Brain microvascular endothelial cell (primary cell): ENCODE results near the gene THPO.

ENCODE experiments used
- DNase-seq: peaks from one replicate; pipeline ENCODE4 v3.0.0-alpha.2; 2020
- H3K27ac ChIP-seq: fragments of 250-450 bp; sonication (Bioruptor Pico); 2 replicates; pipeline ENCODE4 v1.5.1; 2020; ENCODE audit warnings: mild to moderate bottlenecking, moderate library complexity
- H3K27me3 ChIP-seq: fragments of 250-450 bp; sonication (Bioruptor Pico); replicated peaks from 2 replicates; pipeline ENCODE4 v1.5.1; 2020; ENCODE audit warnings: mild to moderate bottlenecking
- H3K36me3 ChIP-seq: fragments of 250-450 bp; sonication (Bioruptor Pico); replicated peaks from 2 replicates; pipeline ENCODE4 v1.5.1; 2020; ENCODE audit warnings: mild to moderate bottlenecking
- H3K4me3 ChIP-seq: 2 replicates; pipeline ENCODE4 v1.5.1; 2011; ENCODE audit warnings: low read depth, mild to moderate bottlenecking, control low read depth, low read length, moderate library complexity
- CTCF ChIP-seq: IDR thresholded peaks from 2 replicates; pipeline ENCODE4 v1.5.1; 2011; ENCODE audit warnings: low read depth, mild to moderate bottlenecking, moderate library complexity, low read length, control low read depth, inconsistent platforms; ENCODE audit errors: missing control alignments
- in situ Hi-C: cut with HindIII; loops from 2 replicates; pipeline ENCODE4 v1.10.0; 2017; ENCODE audit warnings: low sequenced_read_pairs, low pct_ligation_motif_present

The THPO gene

GRCh38 chr3:184351511-184352148 lies 26.4 kb downstream of the THPO start:
- TF ChIP-seq CTCF, result no peak
- H3K4me3 ChIP-seq, result no peak overlapping the region
- H3K27ac ChIP-seq, result no peak overlapping the region
- H3K27me3 ChIP-seq, result no peaks in the 10 kb centered on the region
- no peak for DNase-seq
- no peaks in the 10 kb centered on the region for H3K36me3 ChIP-seq
- in situ Hi-C loops, result loop anchor here (25.0 kb wide), 1 partner anchor 186 kb away; no protein-coding TSS in a partner anchor

DNA sequence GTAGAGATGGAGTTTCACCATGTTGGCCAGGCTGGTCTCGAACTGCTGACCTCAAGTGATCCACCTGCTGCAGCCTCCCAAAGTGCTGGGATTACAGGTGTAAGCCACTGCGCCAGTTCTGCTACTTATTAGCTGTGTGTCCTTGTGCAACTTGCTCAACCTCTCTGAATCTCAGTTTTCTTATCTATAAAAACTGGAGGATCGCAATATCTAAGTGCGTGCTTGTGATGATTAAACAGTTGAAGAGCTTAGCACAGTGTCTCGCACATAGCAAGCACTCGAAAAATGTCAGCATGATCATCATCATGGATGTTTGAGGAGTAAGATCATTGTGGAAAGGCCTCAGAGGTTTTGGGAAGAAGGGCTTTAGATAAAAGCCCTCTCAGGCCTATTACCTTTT lies 27.4 kb downstream of the THPO start:
- no peak overlapping the region for H3K27ac ChIP-seq
- TF ChIP-seq CTCF, result no peak
- DNase-seq, result no peak
- in situ Hi-C loops, result loop anchor here (25.0 kb wide), 1 partner anchor 187 kb away; no protein-coding TSS in a partner anchor
- no peaks in the 10 kb centered on the region for H3K36me3 ChIP-seq
- no peaks in the 10 kb centered on the region for H3K27me3 ChIP-seq
- H3K4me3 ChIP-seq, result no peak overlapping the region

DNA sequence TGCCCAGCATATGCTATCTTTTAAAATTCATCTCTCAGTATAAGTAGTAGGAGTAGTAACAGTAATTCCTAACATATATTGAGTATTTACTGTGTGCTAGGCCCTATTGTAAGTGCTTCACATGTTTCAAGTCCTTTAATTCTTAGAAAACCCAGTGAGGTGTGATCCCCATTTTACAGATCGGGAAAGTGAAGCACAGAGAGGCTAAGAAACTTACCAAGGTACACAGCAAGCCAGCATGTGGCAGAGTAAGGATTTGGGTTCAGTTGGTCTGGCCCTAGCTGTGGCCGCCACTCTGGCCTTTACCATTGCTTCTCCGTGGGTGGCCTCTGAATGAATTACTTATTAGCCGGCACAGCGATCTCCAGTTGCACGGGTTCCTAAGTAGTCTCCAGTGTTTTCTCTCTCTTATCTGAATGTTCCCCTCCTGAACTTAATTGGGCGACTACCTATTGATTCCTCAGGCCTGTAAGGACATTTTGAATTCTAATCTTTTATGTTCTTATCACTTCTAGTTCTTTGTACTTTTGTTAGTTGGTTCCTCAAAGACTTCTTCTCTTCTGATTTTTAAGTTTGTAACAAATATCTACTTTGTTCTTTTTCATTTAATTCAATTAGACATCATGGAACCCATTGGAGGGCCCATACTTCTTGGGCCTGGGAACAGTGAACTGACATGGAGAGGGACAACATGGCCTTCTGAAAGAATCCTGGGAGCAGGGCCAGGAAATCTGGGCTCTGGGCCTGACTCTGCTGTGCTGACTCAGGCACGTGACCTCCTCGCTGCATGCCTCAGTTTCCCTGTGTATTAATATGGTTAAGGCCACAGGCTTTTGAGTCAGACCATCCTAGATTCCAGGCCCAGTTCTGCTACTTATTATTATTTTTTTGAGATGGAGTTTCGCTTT lies 28.2 kb downstream of the THPO start:
- Histone ChIP-seq H3K4me3 (no peak overlapping the region), H3K27ac (no peak overlapping the region), H3K36me3 (no peaks in the 10 kb centered on the region), H3K27me3 (no peaks in the 10 kb centered on the region)
- in situ Hi-C loops, result loop anchor here (25.0 kb wide), 1 partner anchor 187 kb away; no protein-coding TSS in a partner anchor
- TF ChIP-seq CTCF, result no peak
- DNase-seq, result no peak

- in situ Hi-C loops, result no loop called here
- Histone ChIP-seq H3K36me3 (no peaks in the 10 kb centered on the region), H3K27me3 (no peaks in the 10 kb centered on the region), H3K27ac (no peak overlapping the region), H3K4me3 (no peak overlapping the region)
- no peak for DNase-seq
- TF ChIP-seq CTCF, result no peak
Measured at GRCh38 chr3:184348057-184348382, 30.0 kb downstream of the THPO start.

DNA sequence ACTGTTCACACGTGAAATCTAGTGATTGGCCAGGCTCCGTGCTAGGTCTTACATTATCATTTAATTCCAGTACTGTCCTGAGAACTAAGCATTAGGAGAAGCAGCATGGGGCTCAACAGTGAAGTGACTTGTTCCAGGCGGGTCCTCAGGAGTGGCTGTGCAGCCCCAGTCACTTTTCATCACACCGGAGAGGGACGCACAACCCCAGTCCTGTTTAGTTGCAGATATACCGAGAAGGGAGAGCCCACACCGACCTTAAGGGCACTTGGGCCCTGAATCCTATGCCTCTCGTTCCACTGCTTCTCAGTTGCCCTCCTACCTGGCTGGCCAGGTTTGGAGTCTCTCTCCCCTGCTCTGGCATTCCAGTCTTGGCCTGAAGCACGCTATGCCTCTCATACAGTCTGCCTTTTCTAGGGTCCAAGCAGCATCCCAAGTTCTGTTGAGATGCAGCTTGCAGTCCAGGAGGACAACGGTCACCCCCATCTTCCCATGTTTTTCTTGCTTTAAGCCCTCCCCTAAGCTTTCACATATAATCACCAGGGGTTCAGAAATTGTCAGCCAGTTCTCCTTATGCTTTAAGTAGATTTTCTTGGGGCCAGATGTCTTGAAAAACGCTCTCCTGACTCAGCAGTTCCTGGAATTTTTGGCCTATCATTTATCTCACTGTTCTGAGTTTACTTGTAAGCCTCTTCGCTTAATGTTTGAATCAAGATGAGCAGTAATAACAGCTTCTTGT lies 30.5 kb downstream of the THPO start:
- no peak overlapping the region for H3K4me3 ChIP-seq
- H3K27ac ChIP-seq, result no peak overlapping the region
- no peaks in the 10 kb centered on the region for H3K27me3 ChIP-seq
- in situ Hi-C loops, result no loop called here
- no peak for DNase-seq
- no peak for TF ChIP-seq CTCF
- H3K36me3 ChIP-seq, result no peaks in the 10 kb centered on the region
